AG04449 (cell line): ENCODE measurements around the gene PPP2R2C.

ENCODE experiments used
- CTCF ChIA-PET: fragments of 350-600 bp; formaldehyde crosslinking; extraction: SDS; loops from one replicate; lab custom pipeline; 2021; ENCODE audit warnings: antibody characterized with exemption; lab: Yijun Ruan, JAX
- POLR2A ChIA-PET: fragments of 400-600, 350-600 bp; formaldehyde crosslinking; extraction: SDS; loops from one replicate; lab custom pipeline; 2020; ENCODE audit warnings: antibody characterized with exemption, inconsistent platforms; lab: Yijun Ruan, JAX
- DNase-seq: peaks from one replicate; pipeline ENCODE4 v3.0.0-alpha.2; 2010; ENCODE audit warnings: low read depth, low spot score
- H3K4me3 ChIP-seq: 2 replicates; pipeline ENCODE4 v1.5.1; 2011; ENCODE audit warnings: low read depth, mild to moderate bottlenecking, control low read depth, low read length
- TF ChIP-seq, protein P1 (sequence below): IDR thresholded peaks from one replicate; pipeline ENCODE4 v1.5.1; 2011; ENCODE audit warnings: mild to moderate bottlenecking, moderate library complexity, low read length, control low read depth, inconsistent platforms; ENCODE audit not compliant: insufficient read depth; ENCODE audit errors: missing control alignments

The PPP2R2C gene

DNA sequence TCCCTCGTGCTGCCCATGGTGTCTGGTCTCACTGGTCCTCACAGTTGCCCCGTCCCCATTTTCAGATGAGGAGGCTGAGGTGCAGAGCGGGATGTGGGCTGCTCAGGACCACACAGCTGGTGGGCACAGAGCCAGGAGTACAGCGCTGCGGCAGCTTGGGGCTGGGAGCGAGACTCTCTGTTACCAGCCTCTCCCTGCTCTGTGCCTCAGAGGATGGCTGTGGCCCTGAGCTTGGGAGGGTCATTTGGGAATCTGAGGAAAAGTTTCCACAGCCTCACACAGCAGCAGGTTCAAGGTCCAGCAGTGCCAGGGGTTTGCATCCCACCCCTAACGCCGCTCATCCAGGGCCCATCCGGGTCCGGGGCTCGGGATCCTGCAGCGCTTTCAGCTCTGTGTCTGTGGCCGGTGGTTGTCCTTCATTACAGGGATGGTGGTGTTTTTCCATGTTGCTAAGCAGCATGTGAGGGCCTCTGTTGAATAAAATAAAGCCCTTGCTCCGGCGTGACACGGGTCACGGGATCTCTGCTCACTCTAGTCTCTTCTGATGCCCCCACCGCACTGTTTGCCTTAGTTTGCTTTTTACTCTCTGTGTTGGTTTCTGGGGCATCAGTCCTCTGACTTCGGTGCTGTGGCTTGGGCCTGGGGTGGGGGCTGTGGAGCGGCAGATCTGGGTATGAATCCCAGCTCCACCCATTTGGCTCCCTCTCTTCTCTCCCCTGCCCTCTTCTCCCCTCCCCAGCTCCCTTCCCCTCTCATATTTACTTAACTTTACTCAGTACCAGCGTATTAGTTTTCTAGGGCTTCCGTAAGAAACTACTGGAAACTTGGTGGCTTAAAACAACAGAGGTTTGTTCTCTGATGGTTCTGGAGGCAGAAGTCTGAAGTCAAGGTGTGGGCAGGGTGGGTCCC, 196.3 kb downstream of the PPP2R2C start:
- CTCF ChIA-PET, result interaction anchor here (1.6 to 35.9 kb wide), 3 partner anchors 12 to 49 kb away, joined by 6 to 1359 read pairs (median 6); no protein-coding TSS in a partner anchor
- no peak overlapping the region for H3K4me3 ChIP-seq
- DNase-seq, result no peak
- POLR2A ChIA-PET, result no interaction called here
- TF ChIP-seq, protein P1, sequence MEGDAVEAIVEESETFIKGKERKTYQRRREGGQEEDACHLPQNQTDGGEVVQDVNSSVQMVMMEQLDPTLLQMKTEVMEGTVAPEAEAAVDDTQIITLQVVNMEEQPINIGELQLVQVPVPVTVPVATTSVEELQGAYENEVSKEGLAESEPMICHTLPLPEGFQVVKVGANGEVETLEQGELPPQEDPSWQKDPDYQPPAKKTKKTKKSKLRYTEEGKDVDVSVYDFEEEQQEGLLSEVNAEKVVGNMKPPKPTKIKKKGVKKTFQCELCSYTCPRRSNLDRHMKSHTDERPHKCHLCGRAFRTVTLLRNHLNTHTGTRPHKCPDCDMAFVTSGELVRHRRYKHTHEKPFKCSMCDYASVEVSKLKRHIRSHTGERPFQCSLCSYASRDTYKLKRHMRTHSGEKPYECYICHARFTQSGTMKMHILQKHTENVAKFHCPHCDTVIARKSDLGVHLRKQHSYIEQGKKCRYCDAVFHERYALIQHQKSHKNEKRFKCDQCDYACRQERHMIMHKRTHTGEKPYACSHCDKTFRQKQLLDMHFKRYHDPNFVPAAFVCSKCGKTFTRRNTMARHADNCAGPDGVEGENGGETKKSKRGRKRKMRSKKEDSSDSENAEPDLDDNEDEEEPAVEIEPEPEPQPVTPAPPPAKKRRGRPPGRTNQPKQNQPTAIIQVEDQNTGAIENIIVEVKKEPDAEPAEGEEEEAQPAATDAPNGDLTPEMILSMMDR, result no peak

DNA sequence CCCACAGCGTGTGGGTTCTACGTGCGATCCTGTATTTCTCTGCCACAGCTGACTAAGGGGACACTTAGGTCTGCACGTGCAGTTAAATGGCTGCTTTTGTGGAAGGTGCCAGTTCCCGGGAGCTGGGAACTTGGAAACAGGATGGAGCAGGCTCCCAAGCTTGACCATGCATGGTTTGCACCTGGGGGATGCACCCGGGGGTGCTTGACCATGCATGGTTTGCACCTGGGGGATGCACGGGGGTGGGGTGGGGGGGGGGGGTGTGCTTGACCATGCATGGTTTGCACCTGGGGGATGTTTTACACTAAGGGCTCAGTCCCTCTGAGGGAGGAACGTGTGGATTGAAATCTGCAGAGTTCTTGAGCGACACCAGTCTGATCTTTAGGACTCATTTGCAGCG, 197.1 kb downstream of the PPP2R2C start:
- TF ChIP-seq, protein P1, result no peak
- H3K4me3 ChIP-seq, result no peak overlapping the region
- DNase-seq, result no peak
- ChIA-PET CTCF (interaction anchor here (1.3 to 35.9 kb wide), 2 partner anchors 24 to 50 kb away, joined by 4 to 1359 read pairs; no protein-coding TSS in a partner anchor), POLR2A (no interaction called here)

DNA sequence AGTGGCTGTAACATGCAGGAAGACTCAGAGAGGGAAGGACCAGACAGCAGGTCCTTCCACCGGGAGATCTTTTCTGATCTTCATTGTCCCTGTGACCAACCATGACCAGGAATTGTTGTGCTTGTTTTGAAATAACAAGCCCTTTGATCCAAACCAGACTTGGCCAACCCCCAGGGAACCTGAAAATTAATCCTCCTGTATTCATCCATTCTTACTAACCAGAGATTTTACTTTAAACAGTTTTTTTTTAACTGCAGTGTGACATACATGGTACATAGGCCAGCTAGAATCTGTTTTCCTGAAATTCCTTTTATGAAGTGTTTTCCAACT, 198.8 kb downstream of the PPP2R2C start:
- CTCF ChIA-PET, result interaction anchor here (1.6 to 35.9 kb wide), 2 partner anchors 23 to 52 kb away, joined by 8 to 1359 read pairs; no protein-coding TSS in a partner anchor
- peak overlapping the region; percentile 15; the same call in 1 of the 2 replicates for H3K4me3 ChIP-seq
- TF ChIP-seq, protein P1, result no peak
- DNase-seq, result no peak
- POLR2A ChIA-PET, result no interaction called here

DNA sequence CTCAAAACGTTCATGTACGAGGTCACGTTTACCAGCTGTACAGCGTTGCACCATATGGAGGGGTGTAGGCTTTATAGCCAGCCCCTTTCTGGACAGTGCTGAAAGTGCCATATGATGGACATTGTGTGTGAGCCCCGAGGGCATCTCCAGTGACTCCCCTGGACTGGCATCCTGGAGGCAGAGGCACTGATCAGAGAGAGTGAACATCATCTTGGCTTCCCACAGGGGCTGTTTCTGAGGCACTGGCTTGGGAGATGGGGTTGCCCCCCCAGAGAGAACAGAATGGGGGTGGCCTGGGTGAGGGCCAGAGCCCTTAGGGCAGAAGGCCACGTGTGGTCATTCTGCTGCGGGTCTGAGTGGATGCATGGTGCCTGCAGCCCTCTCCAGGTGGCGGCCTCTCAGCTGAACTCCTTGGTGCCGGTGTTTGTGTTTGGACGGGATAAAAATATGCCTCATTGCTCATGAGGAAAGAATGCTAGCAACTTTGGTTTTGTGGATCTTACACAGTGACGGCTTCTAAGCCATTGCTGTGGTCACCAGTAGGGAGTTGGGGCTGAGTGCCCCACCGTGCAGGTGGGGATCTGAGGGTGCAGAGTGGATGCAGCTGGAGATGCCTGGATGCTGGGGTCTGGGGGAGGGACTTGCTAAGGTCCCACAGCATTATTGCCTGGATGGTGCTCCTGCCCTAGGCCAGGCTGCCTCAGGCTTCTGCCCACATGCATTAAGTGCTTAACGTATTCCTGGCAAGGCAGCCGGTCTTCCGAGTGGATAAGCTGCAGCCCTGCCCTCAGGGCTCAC, 199.4 kb downstream of the PPP2R2C start:
- H3K4me3 ChIP-seq, result peak overlapping the region; percentile 15
- ChIA-PET CTCF (interaction anchor here (1.5 to 35.9 kb wide), 4 partner anchors 9 to 52 kb away, joined by 4 to 1359 read pairs (median 8); no protein-coding TSS in a partner anchor), POLR2A (no interaction called here)
- TF ChIP-seq, protein P1, result no peak
- DNase-seq, result peak; percentile 33

DNA sequence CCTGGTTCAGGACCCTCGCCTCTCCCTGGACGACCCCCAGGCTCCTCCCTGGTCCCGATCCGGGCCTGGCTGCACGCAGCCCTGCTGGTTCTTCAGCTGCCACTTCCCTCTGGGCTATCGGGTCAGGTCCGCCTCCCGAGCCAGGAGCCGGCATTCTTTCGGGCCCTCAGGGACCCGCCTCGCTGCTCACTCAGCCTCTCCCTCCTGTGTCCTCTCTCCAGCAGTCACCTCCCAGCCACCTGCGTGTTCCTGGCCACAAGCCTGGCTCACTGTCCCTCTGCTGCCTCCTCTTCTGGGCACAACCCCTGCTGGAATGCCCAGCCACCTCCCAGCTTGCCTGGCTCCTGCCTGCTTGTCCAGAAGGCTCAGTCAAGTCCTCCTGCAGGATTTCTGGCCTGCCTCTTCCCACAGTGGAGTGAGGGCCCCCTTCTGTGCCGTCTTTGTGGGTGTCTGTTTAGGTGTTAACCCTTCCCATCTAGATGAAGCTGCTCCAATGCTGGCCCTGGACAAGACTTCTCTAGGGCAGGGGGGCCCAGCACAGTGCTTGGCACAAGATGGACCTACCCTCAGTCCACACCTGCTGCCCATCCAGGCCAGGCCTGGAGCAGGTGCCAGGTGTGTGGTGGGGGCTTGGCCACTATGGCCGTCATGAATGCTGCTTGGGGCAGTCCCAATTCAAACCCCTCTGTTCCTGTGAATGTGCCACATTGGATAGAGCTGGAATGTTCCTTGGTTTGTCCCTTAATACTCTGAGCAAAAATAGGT, 200.5 kb downstream of the PPP2R2C start:
- no peak for DNase-seq
- TF ChIP-seq, protein P1, result no peak
- H3K4me3 ChIP-seq, result no peak overlapping the region; the same call in 1 of the 2 replicates
- POLR2A ChIA-PET, result no interaction called here
- CTCF ChIA-PET, result interaction anchor here (1.5 to 35.9 kb wide), 5 partner anchors 8 to 54 kb away, joined by 4 to 1359 read pairs (median 8); no protein-coding TSS in a partner anchor
